Measurements from ENCODE around the gene ABI3.
"Not testable (repeated sequence)": the region's sequence is repeated elsewhere in the genome, so short reads cannot be mapped to it uniquely, and the experiment has no call there.

The ABI3 gene

GRCh38 chr17:49254066-49254465, 43.6 kb downstream of the ABI3 start:
- no peak for DNase-seq (ENCODE audit: low spot score)

- DNase-seq (ENCODE audit: low spot score) = no peak
These were observed 44.6 kb downstream of the ABI3 start for GRCh38 chr17:49255125-49255524.

GRCh38 chr17:49258394-49258793, 47.9 kb downstream of the ABI3 start:
- DNase-seq (ENCODE audit: low spot score) = no peak

- no peak for DNase-seq (ENCODE audit: low spot score)
These were observed 49.1 kb downstream of the ABI3 start for GRCh38 chr17:49259663-49260010.

- peak; percentile 71 for DNase-seq (ENCODE audit: low spot score)
These were observed 49.7 kb downstream of the ABI3 start for GRCh38 chr17:49260011-49260816.

- DNase-seq (ENCODE audit: low spot score) = no peak
These were observed 50.3 kb downstream of the ABI3 start for GRCh38 chr17:49260817-49261291.

- DNase-seq (ENCODE audit: low spot score) = not testable (repeated sequence)
These were observed 51.0 kb downstream of the ABI3 start for GRCh38 chr17:49261540-49261939.

GRCh38 chr17:49266233-49266632, 55.7 kb downstream of the ABI3 start:
- DNase-seq (ENCODE audit: low spot score) = no peak

GRCh38 chr17:49267912-49268311, 57.4 kb downstream of the ABI3 start:
- DNase-seq (ENCODE audit: low spot score) = no peak

GRCh38 chr17:49269356-49269755, 58.8 kb downstream of the ABI3 start:
- no peak for DNase-seq (ENCODE audit: low spot score)

Data from germinal center (tissue), 1 donor.